GM18505 (cell line): Measurements from ENCODE around the gene FOXB2.
A peak's percentile ranks its signal among the peaks of the same experiment; 100 is the strongest.

ENCODE experiments used
- ATAC-seq: cut with Tn5 transposase; IDR thresholded peaks from one replicate; pipeline ENCODE4 v1.9.1; 2021; ENCODE audit not compliant: unreplicated experiment
- POLR2A ChIP-seq: IDR thresholded peaks from 4 replicates; pipeline ENCODE4 v1.6.1; 2011; ENCODE audit warnings: borderline replicate concordance; ENCODE audit not compliant: insufficient read depth, insufficient read length; ENCODE audit errors: extremely low read depth

The FOXB2 gene

DNA sequence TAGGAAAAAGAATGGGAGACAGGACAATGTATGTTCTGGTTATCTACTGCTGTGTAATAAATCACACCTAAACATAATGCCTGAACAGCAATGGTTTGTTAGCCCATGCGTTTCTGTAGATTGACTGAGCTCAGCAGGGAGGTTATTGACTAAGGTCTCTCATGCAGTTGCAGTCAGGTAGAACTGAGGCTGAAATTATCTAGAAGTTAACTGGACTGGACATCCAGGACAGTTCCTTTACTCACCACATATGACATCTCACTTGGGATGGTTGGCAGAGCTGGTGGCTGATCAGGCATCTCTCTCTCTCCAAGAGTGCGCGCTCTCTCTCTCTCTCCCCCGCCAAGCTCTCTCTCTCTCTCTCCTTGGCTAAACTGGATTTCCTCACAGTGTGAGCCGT is 8.9 kb upstream of the FOXB2 start:
- no peak for ATAC-seq
- no peak for TF ChIP-seq POLR2A

DNA sequence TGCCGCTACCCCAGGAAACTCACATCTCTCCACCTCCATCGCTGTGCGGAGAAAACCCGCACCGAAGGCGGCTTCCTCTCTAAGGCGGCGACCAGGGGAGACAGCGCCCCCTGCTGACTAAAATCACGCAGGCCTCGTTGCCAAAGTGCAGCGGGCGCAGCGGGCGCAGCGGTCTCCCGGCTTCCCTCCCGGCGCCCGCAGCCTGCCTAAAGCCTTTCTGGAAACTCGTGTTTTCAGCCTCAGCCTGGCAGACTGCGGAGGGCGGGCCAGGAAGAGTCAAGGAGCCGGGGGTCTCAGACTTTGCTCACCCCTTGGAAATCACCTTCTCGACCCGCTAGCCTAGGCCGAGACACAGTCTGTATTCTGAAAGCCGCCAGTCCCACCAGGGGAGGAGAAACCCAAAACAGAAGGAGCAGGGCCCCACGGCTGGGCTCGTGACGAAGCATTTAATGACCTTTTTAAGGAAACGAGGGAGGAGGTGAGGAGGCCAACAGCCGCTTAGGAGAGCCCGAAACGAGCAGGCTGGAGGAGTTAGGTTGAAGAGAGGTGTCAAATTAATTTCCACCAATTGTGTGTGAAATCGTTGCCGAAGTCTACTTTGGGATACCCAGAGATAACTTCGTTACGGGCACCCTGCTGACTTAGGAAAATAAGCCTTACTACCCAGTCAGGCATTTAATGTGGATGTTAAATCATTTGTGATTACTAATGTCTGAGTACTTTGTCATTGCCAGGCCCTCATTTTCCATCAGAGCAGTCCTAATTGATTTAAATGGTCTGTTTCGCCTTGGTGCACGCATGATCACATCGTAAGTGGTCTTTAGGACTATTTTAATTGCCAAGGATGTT is 7.3 kb upstream of the FOXB2 start:
- peak; percentile 79 for ATAC-seq

DNA sequence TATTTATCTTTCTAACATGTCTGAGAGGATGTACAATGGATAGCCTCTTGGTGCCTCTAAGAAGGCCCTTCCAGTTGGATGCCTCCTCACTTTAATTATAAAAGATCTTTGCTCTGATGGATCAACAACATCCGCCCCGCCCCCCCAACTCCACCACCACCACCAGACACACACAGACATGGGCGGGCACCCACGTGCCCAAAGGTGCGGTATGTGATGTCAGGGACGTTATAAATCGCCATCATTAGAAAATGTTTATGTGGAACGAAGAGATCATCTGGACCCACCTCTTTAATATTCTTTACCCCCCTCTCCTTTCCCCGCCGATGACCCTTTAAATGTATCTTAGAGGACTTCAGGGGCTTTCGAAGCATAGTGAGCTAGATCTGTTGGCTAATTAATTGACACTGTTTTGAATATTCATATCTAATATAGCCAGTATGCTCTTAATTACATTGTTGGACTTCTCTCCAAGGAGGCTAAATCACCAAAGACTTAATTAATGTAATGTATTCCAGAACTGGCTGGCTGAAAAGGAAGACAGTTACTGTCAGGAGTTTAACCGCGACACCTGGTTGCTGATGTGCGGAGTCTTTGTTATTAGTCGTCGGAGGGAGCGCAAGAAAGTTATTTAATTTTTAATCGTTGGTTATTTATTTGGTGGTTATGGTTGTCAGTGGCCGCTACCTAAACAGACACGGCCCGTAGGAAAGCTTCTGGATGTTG is 6.1 kb upstream of the FOXB2 start:
- TF ChIP-seq POLR2A = no peak
- ATAC-seq = no peak

More for the DNA sequence above, 7.3 kb upstream of the FOXB2 start:
- no peak for TF ChIP-seq POLR2A

DNA sequence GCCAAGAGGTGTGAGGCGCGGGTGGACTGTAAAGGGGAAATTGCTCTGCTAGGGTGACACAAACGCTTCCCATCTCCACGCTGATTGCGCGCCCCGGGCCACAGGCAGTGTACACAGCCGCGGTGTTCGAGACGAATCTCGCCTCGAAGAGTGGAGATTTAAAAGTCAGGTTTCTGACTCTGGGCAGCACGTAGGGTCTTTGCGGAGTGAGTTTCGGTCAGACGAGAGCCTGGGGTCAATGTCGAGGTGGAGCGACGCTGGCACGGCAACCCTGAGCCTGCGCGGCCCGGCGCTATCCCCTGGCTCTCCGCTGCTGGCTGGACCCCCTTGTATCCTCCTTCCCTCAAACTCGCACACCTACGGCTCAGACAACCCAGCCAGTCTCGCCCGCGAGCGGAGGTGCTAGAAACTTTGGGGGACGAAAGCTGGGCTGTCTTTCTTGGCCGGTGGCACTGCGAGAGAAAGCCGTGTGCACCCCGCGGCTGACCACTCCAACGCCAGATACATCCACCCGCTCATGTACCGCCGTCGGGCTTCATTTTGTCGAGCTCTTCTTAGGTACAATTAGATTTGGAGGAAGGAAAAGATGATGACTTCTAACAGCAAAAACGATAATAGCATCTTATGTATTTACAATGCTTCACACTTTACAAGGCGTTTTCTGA is 5.4 kb upstream of the FOXB2 start:
- ATAC-seq = no peak
- no peak for TF ChIP-seq POLR2A

DNA sequence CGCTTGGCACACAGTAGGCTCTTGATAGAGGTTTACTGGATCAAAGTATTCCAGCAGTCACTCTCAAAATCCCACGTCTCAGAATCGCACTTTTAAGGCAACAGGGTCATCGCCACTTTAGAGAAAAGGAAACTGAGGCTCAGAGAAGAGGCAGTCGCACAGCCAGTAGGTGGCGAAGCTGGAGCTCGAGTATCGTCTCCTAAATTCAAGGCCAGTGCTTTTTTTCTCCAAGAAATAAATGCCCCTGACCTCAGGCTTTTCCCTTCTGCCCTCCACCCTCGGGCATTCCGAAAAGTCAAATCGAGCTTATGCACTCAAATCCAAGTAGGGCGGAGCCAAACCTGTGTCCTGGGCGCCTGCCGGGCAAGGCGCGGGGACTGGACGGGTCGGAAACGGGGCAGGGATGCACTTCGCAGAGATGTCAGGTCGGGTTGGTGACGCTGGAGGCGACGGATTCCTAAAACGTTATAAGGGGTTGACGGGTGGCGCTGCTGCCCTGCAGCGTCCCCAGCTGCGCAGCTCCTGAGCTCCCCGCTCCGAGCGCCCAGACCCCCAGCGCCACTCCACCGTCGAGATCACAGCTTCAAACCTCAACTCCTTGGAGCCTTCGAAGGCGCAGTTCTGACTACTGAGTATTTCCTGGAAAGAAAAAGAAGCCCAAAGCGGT is 4.7 kb upstream of the FOXB2 start:
- no peak for ATAC-seq
- no peak for TF ChIP-seq POLR2A

GRCh38 chr9:77015327-77016048 is 4.0 kb upstream of the FOXB2 start:
- no peak for ATAC-seq

DNA sequence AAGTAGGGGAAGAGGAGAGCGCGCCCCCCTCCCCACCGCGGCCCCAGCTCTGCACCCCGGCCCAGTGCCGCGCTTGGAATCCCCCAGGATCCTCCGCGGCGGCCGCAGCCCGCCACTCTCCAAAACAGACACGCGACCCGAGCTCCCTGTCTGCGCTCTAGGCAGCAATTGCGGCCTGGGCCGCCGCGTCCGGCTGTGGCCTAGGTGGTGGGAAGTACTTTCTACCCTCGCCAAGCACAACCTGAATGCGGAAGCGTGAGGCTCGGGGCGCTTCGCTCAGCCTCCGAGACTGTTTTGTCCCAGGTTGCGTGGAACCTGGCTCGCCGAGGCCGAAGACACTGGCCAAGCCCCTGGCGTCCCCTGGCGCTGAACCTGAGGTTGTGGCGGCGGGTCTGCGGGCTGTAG is 3.3 kb upstream of the FOXB2 start:
- TF ChIP-seq POLR2A = no peak
- ATAC-seq = no peak

More at GRCh38 chr9:77015327-77016048, 4.0 kb upstream of the FOXB2 start:
- no peak for TF ChIP-seq POLR2A

GRCh38 chr9:77016526-77017504 is 2.6 kb upstream of the FOXB2 start:
- no peak for ATAC-seq
- no peak for TF ChIP-seq POLR2A

DNA sequence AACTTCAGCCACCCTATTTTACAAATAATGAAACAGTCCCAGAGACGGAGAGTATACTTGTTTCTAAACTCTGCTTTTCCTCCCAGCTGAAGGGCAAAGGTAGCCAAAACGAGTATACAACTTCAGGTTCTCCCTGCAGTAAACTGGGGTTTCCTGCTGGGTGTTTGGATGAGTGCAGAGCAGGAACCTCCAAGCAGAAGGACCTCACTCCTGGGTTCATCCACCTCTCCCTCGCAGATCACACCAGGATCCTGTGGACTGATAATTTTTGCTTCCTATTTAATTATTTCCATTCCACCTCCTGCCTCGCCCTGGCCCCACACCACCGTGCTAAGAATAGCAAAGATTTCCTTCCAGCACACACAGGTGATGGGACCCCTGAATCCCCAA is 2.0 kb upstream of the FOXB2 start:
- TF ChIP-seq POLR2A = no peak
- ATAC-seq = no peak

- TF ChIP-seq POLR2A = no peak
- no peak for ATAC-seq
Observed at GRCh38 chr9:77018058-77018968, 1.1 kb upstream of the FOXB2 start.

DNA sequence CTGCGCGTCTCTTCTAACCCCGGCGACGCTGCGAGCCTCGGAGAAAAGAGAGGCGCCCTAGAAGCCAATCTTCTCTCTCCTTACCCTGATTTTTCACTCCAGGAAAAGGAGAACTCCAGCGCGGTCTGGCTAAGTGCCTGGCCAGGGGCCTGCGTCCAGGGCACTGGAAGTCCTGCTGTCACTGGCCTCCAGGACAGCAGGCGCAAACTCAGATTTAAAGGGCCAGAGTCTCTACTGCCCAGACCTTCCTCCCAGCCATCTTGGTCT is 553 bp upstream of the FOXB2 start:
- no peak for ATAC-seq
- no peak for TF ChIP-seq POLR2A

- ATAC-seq = no peak
- no peak for TF ChIP-seq POLR2A
Observed at GRCh38 chr9:77019926-77020412, 514 bp downstream of the FOXB2 start.
